ENCODE data around the gene FGFRL1. TPM values are rescaled to one million over a fixed set of nuclear protein-coding genes. Genes with fewer than 3 reads are reported as not detected.
A peak's percentile ranks its signal among the peaks of the same experiment; 100 is the strongest.

The FGFRL1 gene
- total RNA-seq, 1 donor from 2014 or later, result 22.4 TPM

DNA sequence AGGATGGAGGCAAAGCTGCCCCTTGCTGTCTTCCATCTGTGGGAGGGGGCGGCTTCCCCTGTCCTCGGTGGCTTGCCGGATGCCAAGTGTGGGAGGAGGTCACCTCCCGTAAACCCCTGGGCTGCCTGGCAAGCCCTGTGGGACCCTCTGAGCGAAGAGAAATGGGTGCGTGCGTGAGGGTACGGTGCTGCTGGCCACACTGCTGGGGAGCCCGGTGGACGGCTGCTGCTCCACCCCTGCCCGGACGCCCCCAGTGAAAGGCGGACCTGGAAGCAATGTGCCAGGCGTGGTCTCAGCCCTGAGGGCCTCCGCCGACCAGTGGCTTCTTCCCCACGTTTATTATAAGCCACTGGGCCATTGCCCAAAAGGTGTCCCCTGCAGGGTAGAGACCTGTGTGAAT, 29.1 kb upstream of the FGFRL1 start:
- Histone ChIP-seq H3K36me3 (no peaks in the 10 kb centered on the region), H3K27ac (replicated peaks) (no peak overlapping the region), H3K4me1 (peaks cover 26% of the 10 kb centered on the region), H3K9me3 (replicated peaks) (no peaks in the 10 kb centered on the region), H3K4me3 (no peak overlapping the region), H3K27me3 (ENCODE audit: low read depth) (no peaks in the 10 kb centered on the region)
- intact Hi-C loops (cut with micrococcal nuclease), result no loop called here
- no peak for TF ChIP-seq CTCF (IDR thresholded peaks at IDR 0.05; ENCODE audit: borderline replicate concordance)
- no peak for DNase-seq

- no peak for DNase-seq
- Histone ChIP-seq H3K9me3 (replicated peaks) (no peaks in the 10 kb centered on the region), H3K4me3 (no peak overlapping the region), H3K27me3 (ENCODE audit: low read depth) (no peaks in the 10 kb centered on the region), H3K4me1 (peaks cover 31% of the 10 kb centered on the region), H3K27ac (replicated peaks) (no peak overlapping the region), H3K36me3 (no peaks in the 10 kb centered on the region)
- intact Hi-C loops (cut with micrococcal nuclease), result no loop called here
- no peak for TF ChIP-seq CTCF (IDR thresholded peaks at IDR 0.05; ENCODE audit: borderline replicate concordance)
Measured at GRCh38 chr4:982814-983213, 28.6 kb upstream of the FGFRL1 start.

DNA sequence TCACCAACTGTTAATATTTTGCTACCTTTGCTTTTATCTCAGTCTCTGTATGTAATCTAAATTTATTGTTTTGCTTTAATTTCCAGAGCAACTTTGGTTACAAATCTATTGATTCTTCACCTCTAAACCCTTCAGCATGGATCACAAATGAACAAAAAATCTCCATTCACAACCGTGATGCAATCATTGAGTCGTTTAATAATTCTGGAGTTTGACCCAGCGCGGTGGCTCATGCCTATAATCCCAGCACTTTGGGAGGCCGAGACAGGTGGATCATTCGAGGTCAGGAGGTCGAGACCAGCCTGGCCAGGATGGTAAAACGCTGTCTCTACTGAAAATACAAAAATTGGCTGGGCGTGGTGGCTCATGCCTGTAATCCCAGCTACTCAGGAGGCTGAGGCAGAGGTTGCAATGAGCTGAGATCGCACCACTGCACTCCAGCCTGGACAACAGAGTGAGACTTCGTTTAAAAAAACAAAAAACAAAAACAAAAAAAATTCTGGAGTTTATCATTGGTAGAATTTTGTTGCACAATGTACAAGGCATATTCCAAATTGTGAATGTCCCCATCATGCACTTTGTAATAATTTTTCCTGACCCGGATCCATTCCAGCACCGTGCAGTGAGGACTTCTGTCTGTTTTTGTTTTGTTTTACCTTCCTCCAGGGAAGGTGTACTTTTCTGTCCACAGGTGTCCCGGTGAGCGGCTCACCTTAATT, 26.9 kb upstream of the FGFRL1 start:
- Histone ChIP-seq H3K27ac (replicated peaks) (no peak overlapping the region), H3K27me3 (ENCODE audit: low read depth) (no peaks in the 10 kb centered on the region), H3K36me3 (no peaks in the 10 kb centered on the region), H3K4me1 (peaks cover 36% of the 10 kb centered on the region), H3K9me3 (replicated peaks) (no peaks in the 10 kb centered on the region), H3K4me3 (peak overlapping the region; percentile 49)
- intact Hi-C loops (cut with micrococcal nuclease), result no loop called here
- TF ChIP-seq CTCF (IDR thresholded peaks at IDR 0.05; ENCODE audit: borderline replicate concordance), result no peak
- no peak for DNase-seq

DNA sequence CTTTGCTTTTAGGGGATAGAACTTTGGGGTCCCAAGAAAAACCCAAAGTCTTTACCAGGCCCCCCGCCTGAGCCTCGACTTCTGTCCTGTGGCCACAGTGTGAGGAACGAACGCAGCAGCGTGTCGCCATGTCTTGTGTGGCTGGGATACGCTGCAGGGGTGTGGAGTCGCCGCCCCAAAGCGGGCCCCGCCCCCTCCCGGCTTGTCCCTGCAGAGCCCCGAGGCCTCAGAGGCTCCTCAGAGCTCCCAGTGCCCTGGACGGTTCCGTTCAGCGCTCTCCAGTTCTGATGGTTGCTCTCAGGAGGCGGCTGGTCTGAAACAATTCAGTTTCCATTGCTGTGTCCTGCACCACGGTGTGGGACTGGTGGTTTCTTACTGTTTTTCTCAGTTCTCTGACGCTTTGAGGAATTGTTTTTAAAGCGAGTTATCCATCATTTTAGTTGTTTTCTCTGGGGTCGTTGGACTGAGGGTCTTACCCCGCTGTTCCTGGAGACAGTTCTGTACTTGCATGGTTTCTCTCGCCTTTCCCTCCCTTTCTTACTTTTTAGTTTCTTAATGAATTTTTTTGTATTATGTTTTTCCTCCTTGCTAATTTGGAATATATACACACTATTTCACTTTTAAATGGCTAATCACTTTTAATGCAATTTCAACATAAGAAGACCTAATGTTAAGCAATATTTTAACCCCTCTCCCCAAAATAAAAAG, 26.1 kb upstream of the FGFRL1 start:
- no peak for TF ChIP-seq CTCF (IDR thresholded peaks at IDR 0.05; ENCODE audit: borderline replicate concordance)
- Histone ChIP-seq H3K36me3 (peaks cover 3% of the 10 kb centered on the region), H3K4me3 (peak overlapping the region; percentile 49), H3K27me3 (ENCODE audit: low read depth) (no peaks in the 10 kb centered on the region), H3K27ac (replicated peaks) (no peak overlapping the region), H3K4me1 (peaks cover 36% of the 10 kb centered on the region), H3K9me3 (replicated peaks) (no peaks in the 10 kb centered on the region)
- DNase-seq, result peak; percentile 80
- intact Hi-C loops (cut with micrococcal nuclease), result no loop called here

GRCh38 chr4:986428-986878, 25.0 kb upstream of the FGFRL1 start:
- Histone ChIP-seq H3K4me1 (peaks cover 36% of the 10 kb centered on the region), H3K9me3 (replicated peaks) (no peaks in the 10 kb centered on the region), H3K36me3 (peaks cover 9% of the 10 kb centered on the region), H3K27ac (replicated peaks) (peak overlapping the region; percentile 62), H3K4me3 (peak overlapping the region; percentile 81), H3K27me3 (ENCODE audit: low read depth) (no peaks in the 10 kb centered on the region)
- no peak for TF ChIP-seq CTCF (IDR thresholded peaks at IDR 0.05; ENCODE audit: borderline replicate concordance)
- intact Hi-C loops (cut with micrococcal nuclease), result no loop called here
- DNase-seq, result no peak
